GM23248 (cell line): ENCODE measurements around the gene ZNF311. TPM values are rescaled to one million over a fixed set of nuclear protein-coding genes. Genes with fewer than 3 reads are reported as not detected.

Experiments used
- DNase-seq: peaks from one replicate; pipeline ENCODE4 v3.0.0-alpha.2; 2015
- H2AFZ ChIP-seq: fragments of 200-600 bp; sonication (generic); 2 replicates; pipeline ENCODE4 v1.6.1; 2016; ENCODE audit warnings: antibody characterized with exemption
- H3F3A ChIP-seq: fragments of 200-600 bp; sonication (generic); 2 replicates; pipeline ENCODE4 v1.6.1; 2016; ENCODE audit warnings: mild to moderate bottlenecking, antibody characterized with exemption, mixed run types; ENCODE audit not compliant: insufficient read depth
- H3K27ac ChIP-seq: fragments of 200-600 bp; sonication (generic); 2 replicates; pipeline ENCODE4 v1.5.1; 2016; ENCODE audit warnings: mild to moderate bottlenecking
- H3K27me3 ChIP-seq: fragments of 200-600 bp; sonication (generic); replicated peaks from 2 replicates; pipeline ENCODE4 v1.6.1; 2016; ENCODE audit warnings: mild to moderate bottlenecking; ENCODE audit not compliant: insufficient read depth
- H3K36me3 ChIP-seq: fragments of 200-600 bp; sonication (generic); 2 replicates; pipeline ENCODE4 v1.6.1; 2016; ENCODE audit warnings: low read depth, mild to moderate bottlenecking
- H3K4me1 ChIP-seq: fragments of 200-600 bp; sonication (generic); 2 replicates; pipeline ENCODE4 v1.6.1; 2016; ENCODE audit warnings: mild to moderate bottlenecking; ENCODE audit not compliant: insufficient read depth
- H3K4me2 ChIP-seq: fragments of 200-600 bp; sonication (generic); one replicate; pipeline ENCODE4 v1.6.1; 2016; ENCODE audit warnings: mild to moderate bottlenecking; ENCODE audit not compliant: unreplicated experiment
- H3K4me3 ChIP-seq: fragments of 200-600 bp; sonication (generic); 2 replicates; pipeline ENCODE4 v1.5.1; 2016; ENCODE audit warnings: mild to moderate bottlenecking
- H3K79me2 ChIP-seq: fragments of 200-600 bp; sonication (generic); 2 replicates; pipeline ENCODE4 v1.6.1; 2016; ENCODE audit warnings: mild to moderate bottlenecking; ENCODE audit not compliant: insufficient read depth
- H3K9ac ChIP-seq: fragments of 200-600 bp; sonication (generic); 2 replicates; pipeline ENCODE4 v1.6.1; 2016; ENCODE audit warnings: mild to moderate bottlenecking
- H3K9me2 ChIP-seq: fragments of 200-600 bp; sonication (generic); 2 replicates; pipeline ENCODE4 v1.6.1; 2016; ENCODE audit warnings: mixed run types, mild to moderate bottlenecking, moderate library complexity; ENCODE audit not compliant: insufficient read depth
- H3K9me3 ChIP-seq: fragments of 200-600 bp; sonication (generic); one replicate; pipeline ENCODE4 v1.6.1; 2017; ENCODE audit warnings: low read depth
- H4K20me1 ChIP-seq: fragments of 200-600 bp; sonication (generic); 2 replicates; pipeline ENCODE4 v1.6.0; 2016; ENCODE audit not compliant: insufficient read depth
- EZH2 ChIP-seq: fragments of 200-600 bp; sonication (generic); IDR thresholded peaks from 2 replicates; pipeline ENCODE4 v1.6.1; 2018; ENCODE audit warnings: antibody characterized with exemption, mild to moderate bottlenecking; ENCODE audit not compliant: insufficient read depth, poor library complexity, severe bottlenecking
- EZH2phosphoT487 ChIP-seq: fragments of 200-600 bp; sonication (generic); IDR thresholded peaks from 2 replicates; pipeline ENCODE4 v1.6.1; 2018; ENCODE audit warnings: antibody characterized with exemption, moderate library complexity, mild to moderate bottlenecking, low read depth; ENCODE audit not compliant: insufficient read depth
- WGBS, 2 experiments: methylation state at CpG; one replicate each; pipeline ENCODE4 v1.1.6; 2015 to 2017; ENCODE audit warnings: low lambda C conversion rate in 2 of 2, low coverage in 1 of 2; ENCODE audit errors: missing lambda C conversion rate in 2 of 2; 5-methylcytosine and 5-hydroxymethylcytosine counted together
- in situ Hi-C: fragments of 300-500 bp; cut with MboI; formaldehyde crosslinking; loops from 2 replicates; pipeline ENCODE4 v1.15.0; 2020
- polyA plus RNA-seq: library from polyadenylated mRNA; unstranded; fragments of >200 nt; fragmentation: Nextera tagmentation; extraction: Ambion mirVana; gene quantifications from 2 replicates; pipeline ENCODE4 v1.2.1, GENCODE V29; 2016
- total RNA-seq: library from RNA; depleted of rRNA; stranded (reverse); fragments of >200 nt; shearing (Covaris generic); gene quantifications from 2 replicates; pipeline ENCODE4 v1.2.3, GENCODE V29; 2014

ZNF311 gene
- total and polyA plus RNA-seq, 2 experiments from 2014 or later = 0.54 to 0.93 TPM

GRCh38 chr6:28981431-28981832 is 23.7 kb downstream of the ZNF311 start:
- peak overlapping the region; percentile 97 for H3K4me2 ChIP-seq
- peak overlapping the region; percentile 90 for H3K4me3 ChIP-seq
- H3K27me3 ChIP-seq = no peaks in the 10 kb centered on the region
- TF ChIP-seq EZH2 (no peak), EZH2phosphoT487 (no peak)
- WGBS, 2 experiments = 0 to 2% methylated on average over 13 of the region's 13 CpGs
- peaks cover 41% of the 10 kb centered on the region for H3F3A ChIP-seq
- peak overlapping the region; percentile 81 for H2AFZ ChIP-seq
- no peaks in the 10 kb centered on the region for H3K36me3 ChIP-seq
- peaks cover 23% of the 10 kb centered on the region; the same call in 1 of the 2 replicates for H3K4me1 ChIP-seq
- H3K9me2 ChIP-seq = no peaks in the 10 kb centered on the region
- peak overlapping the region; percentile 57 for H3K27ac ChIP-seq
- no peaks in the 10 kb centered on the region for H3K9me3 ChIP-seq
- in situ Hi-C loops = no loop called here
- DNase-seq = peak; percentile 66
- no peaks in the 10 kb centered on the region for H3K79me2 ChIP-seq
- no peaks in the 10 kb centered on the region for H4K20me1 ChIP-seq
- H3K9ac ChIP-seq = peak overlapping the region; percentile 74

GRCh38 chr6:28980852-28981430 is 24.2 kb downstream of the ZNF311 start:
- no peaks in the 10 kb centered on the region for H3K9me3 ChIP-seq
- peak overlapping the region; percentile 57 for H3K27ac ChIP-seq
- H4K20me1 ChIP-seq = no peaks in the 10 kb centered on the region
- H3K4me1 ChIP-seq = peaks cover 23% of the 10 kb centered on the region; the same call in 1 of the 2 replicates
- H3K27me3 ChIP-seq = no peaks in the 10 kb centered on the region
- TF ChIP-seq EZH2phosphoT487 (no peak), EZH2 (no peak)
- peak; percentile 90 for DNase-seq
- H2AFZ ChIP-seq = peak overlapping the region; percentile 81
- H3F3A ChIP-seq = peaks cover 41% of the 10 kb centered on the region
- H3K9ac ChIP-seq = peak overlapping the region; percentile 74
- no peaks in the 10 kb centered on the region for H3K79me2 ChIP-seq
- H3K36me3 ChIP-seq = no peaks in the 10 kb centered on the region
- H3K4me3 ChIP-seq = peak overlapping the region; percentile 90
- WGBS, 2 experiments = 1 to 5% methylated on average over 16 of the region's 16 CpGs
- H3K4me2 ChIP-seq = peak overlapping the region; percentile 97
- in situ Hi-C loops = no loop called here
- no peaks in the 10 kb centered on the region for H3K9me2 ChIP-seq

- H3K9me3 ChIP-seq = no peaks in the 10 kb centered on the region
- peaks cover 23% of the 10 kb centered on the region; the same call in 1 of the 2 replicates for H3K4me1 ChIP-seq
- in situ Hi-C loops = no loop called here
- no peaks in the 10 kb centered on the region for H3K36me3 ChIP-seq
- H2AFZ ChIP-seq = peak overlapping the region; percentile 81
- peak overlapping the region; percentile 97 for H3K4me2 ChIP-seq
- no peak for TF ChIP-seq EZH2phosphoT487
- TF ChIP-seq EZH2 = no peak
- no peaks in the 10 kb centered on the region for H3K9me2 ChIP-seq
- DNase-seq = peak; percentile 45
- peak overlapping the region; percentile 74 for H3K9ac ChIP-seq
- H3K79me2 ChIP-seq = no peaks in the 10 kb centered on the region
- peaks cover 40% of the 10 kb centered on the region for H3F3A ChIP-seq
- no peaks in the 10 kb centered on the region for H4K20me1 ChIP-seq
- H3K4me3 ChIP-seq = peak overlapping the region; percentile 90
- 56 to 62% methylated on average over 8 of the region's 8 CpGs for WGBS, 2 experiments
- no peaks in the 10 kb centered on the region for H3K27me3 ChIP-seq
- H3K27ac ChIP-seq = peak overlapping the region; percentile 57
Observed at GRCh38 chr6:28980137-28980851, 24.8 kb downstream of the ZNF311 start.

- H3F3A ChIP-seq = peaks cover 34% of the 10 kb centered on the region
- no peak overlapping the region for H3K27ac ChIP-seq
- H3K27me3 ChIP-seq = no peaks in the 10 kb centered on the region
- no peak for DNase-seq
- no peak overlapping the region for H3K9ac ChIP-seq
- no peaks in the 10 kb centered on the region for H3K9me3 ChIP-seq
- TF ChIP-seq EZH2phosphoT487 = no peak
- TF ChIP-seq EZH2 = no peak
- no peak overlapping the region for H3K4me2 ChIP-seq
- in situ Hi-C loops = no loop called here
- no peaks in the 10 kb centered on the region for H3K36me3 ChIP-seq
- no peaks in the 10 kb centered on the region for H3K9me2 ChIP-seq
- WGBS, 2 experiments = 54 to 56% methylated on average over 2 of the region's 2 CpGs
- no peak overlapping the region for H2AFZ ChIP-seq
- peaks cover 23% of the 10 kb centered on the region; the same call in 1 of the 2 replicates for H3K4me1 ChIP-seq
- H4K20me1 ChIP-seq = no peaks in the 10 kb centered on the region
- H3K4me3 ChIP-seq = no peak overlapping the region
- no peaks in the 10 kb centered on the region for H3K79me2 ChIP-seq
Observed at GRCh38 chr6:28979679-28980078, 25.4 kb downstream of the ZNF311 start.
